GM12878 (cell line): ENCODE results near the gene ZNG1B.
"Not testable (repeated sequence)": the region's sequence is repeated elsewhere in the genome, so short reads cannot be mapped to it uniquely, and the experiment has no call there.

ENCODE experiments used
- BRCA1 ChIP-seq: IDR thresholded peaks from 2 replicates; pipeline ENCODE4 v1.6.1; 2011; ENCODE audit warnings: low read depth, low read length, improper control_type of control experiment
- CEBPZ ChIP-seq: fragments of 150-350 bp; IDR thresholded peaks from 2 replicates; pipeline ENCODE4 v1.6.1; 2016; ENCODE audit warnings: low read depth, low read length
- EP300 ChIP-seq, 2 experiments: fragments of 150-350 bp in 1 of 2; IDR thresholded peaks; 2 replicates each; pipeline ENCODE4 v1.6.1; 2011 to 2012; ENCODE audit warnings: low read depth in 2 of 2, low read length in 2 of 2, borderline replicate concordance in 1 of 2, improper control_type of control experiment in 1 of 2, inconsistent platforms in 1 of 2; ENCODE audit not compliant: control insufficient read depth in 1 of 2
- EZH2 ChIP-seq: IDR thresholded peaks from 2 replicates; pipeline ENCODE4 v1.6.1; 2012; ENCODE audit warnings: low read depth, mild to moderate bottlenecking, control low read depth, inconsistent platforms, low read length, borderline replicate concordance; ENCODE audit not compliant: control insufficient read depth
- MAX ChIP-seq: IDR thresholded peaks from 2 replicates; pipeline ENCODE4 v1.6.1; 2012; ENCODE audit warnings: low read depth, low read length, improper control_type of control experiment
- MTA3 ChIP-seq: IDR thresholded peaks from 2 replicates; pipeline ENCODE4 v1.6.1; 2012; ENCODE audit warnings: low read length, inconsistent platforms, borderline replicate concordance
- SIN3A ChIP-seq: IDR thresholded peaks from 2 replicates; pipeline ENCODE4 v1.6.1; 2012; ENCODE audit warnings: low read depth, low read length, improper control_type of control experiment
- SMAD1 ChIP-seq: fragments of 450-650 bp; IDR thresholded peaks from 2 replicates; pipeline ENCODE4 v1.6.1; 2018; ENCODE audit warnings: mild to moderate bottlenecking, low read depth; ENCODE audit not compliant: partially characterized antibody
- SRF ChIP-seq, 2 experiments: IDR thresholded peaks; 2 replicates each; pipeline ENCODE4 v1.6.1; 2011; ENCODE audit warnings: low read depth in 2 of 2, low read length in 2 of 2, mild to moderate bottlenecking in 1 of 2, moderate library complexity in 1 of 2
- ZBTB4 ChIP-seq: fragments of 450-650 bp; formaldehyde crosslinking; IDR thresholded peaks from 2 replicates; pipeline ENCODE4 v1.4.0; 2022; ENCODE audit warnings: mild to moderate bottlenecking, moderate library complexity
- TF ChIP-seq, protein P1 (sequence below), 3 experiments: IDR thresholded peaks in 2 of 3; conservative IDR thresholded peaks in 1 of 3; 2 replicates each; pipeline ENCODE4 v1.5.1; 2011; ENCODE audit warnings: low read depth in 3 of 3, low read length in 3 of 3, mild to moderate bottlenecking in 3 of 3, control low read depth in 2 of 3, moderate library complexity in 2 of 3, inconsistent platforms in 1 of 3, mixed read lengths in 1 of 3; ENCODE audit not compliant: control insufficient read depth in 2 of 3, insufficient read depth in 1 of 3; ENCODE audit errors: extremely low read depth in 1 of 3

- TF ChIP-seq, protein P1, sequence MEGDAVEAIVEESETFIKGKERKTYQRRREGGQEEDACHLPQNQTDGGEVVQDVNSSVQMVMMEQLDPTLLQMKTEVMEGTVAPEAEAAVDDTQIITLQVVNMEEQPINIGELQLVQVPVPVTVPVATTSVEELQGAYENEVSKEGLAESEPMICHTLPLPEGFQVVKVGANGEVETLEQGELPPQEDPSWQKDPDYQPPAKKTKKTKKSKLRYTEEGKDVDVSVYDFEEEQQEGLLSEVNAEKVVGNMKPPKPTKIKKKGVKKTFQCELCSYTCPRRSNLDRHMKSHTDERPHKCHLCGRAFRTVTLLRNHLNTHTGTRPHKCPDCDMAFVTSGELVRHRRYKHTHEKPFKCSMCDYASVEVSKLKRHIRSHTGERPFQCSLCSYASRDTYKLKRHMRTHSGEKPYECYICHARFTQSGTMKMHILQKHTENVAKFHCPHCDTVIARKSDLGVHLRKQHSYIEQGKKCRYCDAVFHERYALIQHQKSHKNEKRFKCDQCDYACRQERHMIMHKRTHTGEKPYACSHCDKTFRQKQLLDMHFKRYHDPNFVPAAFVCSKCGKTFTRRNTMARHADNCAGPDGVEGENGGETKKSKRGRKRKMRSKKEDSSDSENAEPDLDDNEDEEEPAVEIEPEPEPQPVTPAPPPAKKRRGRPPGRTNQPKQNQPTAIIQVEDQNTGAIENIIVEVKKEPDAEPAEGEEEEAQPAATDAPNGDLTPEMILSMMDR (IDR thresholded peaks at IDR 0.05 in 2 of 3, conservative IDR thresholded peaks at IDR 0.05 in 1 of 3; ENCODE audit: control insufficient read depth in 2 of 3, extremely low read depth in 1 of 3, insufficient read depth in 1 of 3, low read depth in 3 of 3, low read length in 3 of 3) = not testable (repeated sequence)
- TF ChIP-seq MTA3; EZH2; CEBPZ; MAX; BRCA1; SIN3A; SMAD1; SRF (IDR thresholded peaks at IDR 0.05; ENCODE audit: low read depth in 2 of 2, low read length in 2 of 2); EP300 (IDR thresholded peaks at IDR 0.05; ENCODE audit: borderline replicate concordance in 1 of 2, control insufficient read depth in 1 of 2, low read depth in 2 of 2, low read length in 2 of 2); ZBTB4 (CRISPR knock-in tag): not testable (repeated sequence)
Measured at GRCh38 chr2:113431773-113432172, 5.7 kb upstream of the ZNG1B start.
